Heart left ventricle (tissue), 13 donors: Measurements from ENCODE around the gene PEX6.

Source experiments
- CTCF ChIP-seq, 12 donors: fragments of 200-600 bp; sonication (generic) in 4 of 12; IDR thresholded peaks; one replicate each; pipeline versions ENCODE4 v1.5.0 to v1.8.0; 2018 to 2022; ENCODE audit warnings: antibody characterized with exemption in 12 of 12, mild to moderate bottlenecking in 5 of 12
- POLR2A ChIP-seq, 2 donors: fragments of 450-650 bp; IDR thresholded peaks; one replicate each; pipeline ENCODE4 v1.6.1; 2017; ENCODE audit warnings: antibody characterized with exemption in 2 of 2, mild to moderate bottlenecking in 2 of 2, moderate library complexity in 2 of 2
- donor health status: ischemic (EF 13 %, LVEDD 7.1; RV severe dilation, severe dysfunction).
- donor health status: DM: no; HTN: yes; CAD: no.
- donor health status: DM: no; HTN: no; CAD: no.
- donor health status: ischemic (EF 25% LVEDD 6.9; RV normal size, moderate dysfunction).
- donor health status: ischemic (EF 25% LVEDD 5.7; RV mildly dilated, moderate dysfunction).
- donor health status: ischemic (EF 35%, LVEDD 5.7; RV mildly dilated, moderate dysfunction).
- donor health status: nonischemic (EF 11% LVEDD 7.7; RV severe dilation, severe dysfunction).
- donor health status: DM: yes; HTN: yes; CAD: no.
- donor health status: PGD.
- donor health status: ischemic (EF 29% LVEDD 5.4; RV normal size, mild dysfunction).
- donor health status: nonischemic (EF 23%, LVEDD 6.1; RV moderate dilation, normal function).

GRCh38 chr6:42987533-42988451, 8.8 kb upstream of the PEX6 start:
- TF ChIP-seq CTCF (IDR thresholded peaks at IDR 0.05) (no peak), POLR2A (IDR thresholded peaks at IDR 0.05) (no peak)
